PC-3 (cell line): ENCODE measurements around the gene FAM72B. TPM values are rescaled to one million over a fixed set of nuclear protein-coding genes. Genes with fewer than 3 reads are reported as not detected.
"Not testable (repeated sequence)": the region's sequence is repeated elsewhere in the genome, so short reads cannot be mapped to it uniquely, and the experiment has no call there.

ENCODE experiments used
- ATAC-seq: fragments of 200-7000 bp; cut with Tn5 transposase; 2 replicates; pipeline ENCODE4 v1.9.1; 2020; ENCODE audit warnings: mild to moderate bottlenecking, moderate library complexity
- BruUV-seq: library from RNA; stranded (reverse); fragments of 400-500 nt; replicated peaks from 2 replicates; lab custom pipeline; 2021; lab: Mats Ljungman, UMichigan
- CTCF ChIA-PET: fragments of 300-600 bp; sonication (Branson Sonifier 250); formaldehyde crosslinking; loops from one replicate; lab custom pipeline; 2022; ENCODE audit warnings: antibody characterized with exemption; lab: Charles Lee
- POLR2A ChIA-PET: fragments of 300-600 bp; sonication (Branson Sonifier 250); formaldehyde crosslinking; loops from one replicate; lab custom pipeline; 2022; ENCODE audit warnings: antibody characterized with exemption; ENCODE audit not compliant: unreplicated experiment; lab: Charles Lee
- DNase-seq: peaks from one replicate; pipeline ENCODE4 v3.0.0-alpha.2; 2015
- H2AFZ ChIP-seq: fragments of 300-600 bp; sonication (generic); 2 replicates; pipeline ENCODE4 v1.6.0; 2016; ENCODE audit warnings: antibody characterized with exemption, low read length
- H3F3A ChIP-seq: fragments of 300-600 bp; sonication (generic); one replicate; pipeline ENCODE4 v1.6.0; 2017; ENCODE audit warnings: antibody characterized with exemption, low read length, control low read depth, mild to moderate bottlenecking; ENCODE audit not compliant: unreplicated experiment
- H3K27ac ChIP-seq: fragments of 300-600 bp; sonication (generic); 2 replicates; pipeline ENCODE4 v1.5.1; 2016; ENCODE audit warnings: mild to moderate bottlenecking, low read length
- H3K27me3 ChIP-seq: fragments of 300-600 bp; sonication (generic); 2 replicates; pipeline ENCODE4 v1.6.1; 2016; ENCODE audit warnings: low read length, mixed read lengths
- H3K36me3 ChIP-seq: fragments of 300-600 bp; sonication (generic); 2 replicates; pipeline ENCODE4 v1.6.1; 2016; ENCODE audit warnings: low read depth, mixed run types, low read length, mixed read lengths
- H3K4me1 ChIP-seq: fragments of 300-600 bp; sonication (generic); 2 replicates; pipeline ENCODE4 v1.5.1; 2016; ENCODE audit warnings: low read length; ENCODE audit not compliant: insufficient read depth
- H3K4me2 ChIP-seq: fragments of 300-600 bp; sonication (generic); 2 replicates; pipeline ENCODE4 v1.6.0; 2016; ENCODE audit warnings: low read length
- H3K4me3 ChIP-seq: fragments of 300-600 bp; sonication (generic); 2 replicates; pipeline ENCODE4 v1.5.1; 2016; ENCODE audit warnings: mild to moderate bottlenecking, low read length, mixed read lengths
- H3K79me2 ChIP-seq: fragments of 300-600 bp; sonication (generic); 2 replicates; pipeline ENCODE4 v1.6.1; 2017; ENCODE audit warnings: low read length, mixed read lengths
- H3K9ac ChIP-seq: fragments of 300-600 bp; sonication (generic); 2 replicates; pipeline ENCODE4 v1.6.0; 2016; ENCODE audit warnings: mild to moderate bottlenecking, low read length
- H3K9me2 ChIP-seq: fragments of 300-600 bp; sonication (generic); replicated peaks from 2 replicates; pipeline ENCODE4 v1.6.1; 2016; ENCODE audit warnings: mixed run types, low read length, mixed read lengths
- H3K9me3 ChIP-seq: fragments of 300-600 bp; sonication (generic); 2 replicates; pipeline ENCODE4 v1.6.1; 2016; ENCODE audit warnings: low read length, mixed read lengths
- H4K20me1 ChIP-seq: fragments of 300-600 bp; sonication (generic); 2 replicates; pipeline ENCODE4 v1.6.1; 2016; ENCODE audit warnings: low read length, mixed read lengths
- intact Hi-C: fragments of 100-400 bp; cut with micrococcal nuclease; formaldehyde crosslinking; loops from 2 replicates; pipeline ENCODE4 v1.9.0; 2023
- total RNA-seq: library from RNA; depleted of rRNA; stranded (reverse); fragments of >200 nt; gene quantifications from 2 replicates; pipeline ENCODE4 v1.2.3, GENCODE V29; 2014; rRNA removed

FAM72B gene
- total RNA-seq, 1 experiment from 2014 or later, result 11.6 TPM

DNA sequence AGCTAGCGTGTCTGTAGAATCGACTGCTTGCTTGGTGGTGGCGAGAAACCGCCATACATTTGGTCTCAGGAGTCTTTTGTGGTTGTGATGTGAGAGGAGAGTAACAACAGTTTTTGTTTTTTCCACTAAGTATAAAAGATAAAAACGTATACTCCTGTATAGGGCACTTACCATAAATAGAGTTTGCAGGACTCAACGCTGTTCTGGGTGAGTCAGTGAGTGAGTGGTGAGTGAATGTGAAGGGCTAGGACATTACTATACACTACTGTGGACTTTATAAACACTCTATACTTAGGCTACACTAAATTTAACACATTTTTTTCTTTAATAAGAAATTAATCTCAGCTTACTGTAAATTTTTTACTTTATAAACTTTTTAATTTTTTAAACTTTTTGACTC, 43.7 kb downstream of the FAM72B start:
- H2AFZ ChIP-seq, H3K4me2 ChIP-seq, H3K9me2 ChIP-seq, CTCF ChIA-PET, BruUV-seq, H3K9me3 ChIP-seq, DNase-seq, H3K36me3 ChIP-seq, H4K20me1 ChIP-seq, H3K79me2 ChIP-seq, H3K27me3 ChIP-seq, H3K27ac ChIP-seq, ATAC-seq, intact Hi-C loops, H3K4me1 ChIP-seq, H3K4me3 ChIP-seq, POLR2A ChIA-PET, H3K9ac ChIP-seq, H3F3A ChIP-seq: not testable (repeated sequence)

DNA sequence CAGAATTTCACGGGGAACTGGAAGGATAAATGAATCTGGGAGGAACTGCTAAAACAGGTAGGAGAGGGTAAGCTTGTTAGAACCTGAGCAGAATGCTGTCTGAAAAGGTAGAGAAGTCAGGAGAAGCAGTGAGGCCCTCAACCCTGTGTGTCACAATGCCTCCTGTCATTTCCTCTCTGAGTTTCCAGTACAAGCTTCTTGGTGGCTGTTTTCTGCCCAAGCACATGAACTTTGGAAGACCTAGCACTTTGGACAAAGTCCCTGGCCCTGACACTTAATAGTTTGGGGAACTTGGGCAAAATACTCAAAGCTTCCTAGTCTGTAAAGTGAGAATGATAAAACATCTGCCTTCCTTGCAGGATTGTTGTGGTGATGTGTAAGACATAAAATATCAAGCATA, 52.6 kb downstream of the FAM72B start:
- DNase-seq, intact Hi-C loops, H3K4me3 ChIP-seq, H3K9me3 ChIP-seq, H3K36me3 ChIP-seq, H3K4me2 ChIP-seq, H3K27me3 ChIP-seq, H3K27ac ChIP-seq, H3K9ac ChIP-seq, CTCF ChIA-PET, H2AFZ ChIP-seq, ATAC-seq, H3F3A ChIP-seq, H3K79me2 ChIP-seq, H3K9me2 ChIP-seq, POLR2A ChIA-PET, H3K4me1 ChIP-seq, H4K20me1 ChIP-seq, BruUV-seq: not testable (repeated sequence)

DNA sequence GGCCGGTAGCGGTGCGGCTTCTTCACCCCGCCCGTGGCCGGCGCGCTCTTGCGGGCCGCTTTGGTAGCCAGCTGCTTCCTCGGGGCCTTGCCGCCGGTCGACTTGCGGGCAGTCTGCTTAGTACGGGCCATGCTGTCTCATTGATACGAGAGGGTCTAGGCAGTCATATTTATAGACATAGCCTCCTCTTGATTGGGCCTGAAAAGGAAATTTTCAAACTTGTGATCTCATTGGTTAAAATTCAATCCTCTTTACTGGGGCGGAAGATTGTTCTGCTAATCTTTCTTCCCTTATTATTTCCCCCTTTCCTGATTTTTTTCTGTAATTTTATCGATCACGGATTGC, 65.7 kb downstream of the FAM72B start:
- H3K27me3 ChIP-seq, H3F3A ChIP-seq, H3K4me1 ChIP-seq, H3K9me3 ChIP-seq, H4K20me1 ChIP-seq, H3K4me2 ChIP-seq, ATAC-seq, intact Hi-C loops, CTCF ChIA-PET, H2AFZ ChIP-seq, H3K9ac ChIP-seq, DNase-seq, H3K9me2 ChIP-seq, POLR2A ChIA-PET, H3K79me2 ChIP-seq, H3K4me3 ChIP-seq, H3K27ac ChIP-seq, BruUV-seq, H3K36me3 ChIP-seq: not testable (repeated sequence)

Other genes starting within 250 kb of the FAM72B start
- gene SRGAP2C, start 635 bp upstream of the FAM72B start, total RNA-seq, result 6.6 and 7.6 TPM in 2 replicates